ENCODE data around the gene MRPS5.
"Not testable (repeated sequence)": the region's sequence is repeated elsewhere in the genome, so short reads cannot be mapped to it uniquely, and the experiment has no call there.

MRPS5 gene

GRCh38 chr2:95044601-95045000 is 77.0 kb downstream of the MRPS5 start:
- DNase-seq: no peak

GRCh38 chr2:95043300-95044093 is 78.1 kb downstream of the MRPS5 start:
- no peak for DNase-seq

- DNase-seq: no peak
Observed at GRCh38 chr2:95042472-95043271, 78.9 kb downstream of the MRPS5 start.

GRCh38 chr2:95041824-95042442 is 79.7 kb downstream of the MRPS5 start:
- no peak for DNase-seq

GRCh38 chr2:95041060-95041823 is 80.4 kb downstream of the MRPS5 start:
- DNase-seq: no peak

- no peak for DNase-seq
Observed at GRCh38 chr2:95040426-95040825, 81.2 kb downstream of the MRPS5 start.

- DNase-seq: no peak
Observed at GRCh38 chr2:95039978-95040377, 81.6 kb downstream of the MRPS5 start.

GRCh38 chr2:95039363-95039762 is 82.2 kb downstream of the MRPS5 start:
- no peak for DNase-seq

- DNase-seq: no peak
Observed at GRCh38 chr2:95038635-95039298, 82.8 kb downstream of the MRPS5 start.

GRCh38 chr2:95037841-95038585 is 83.6 kb downstream of the MRPS5 start:
- DNase-seq: not testable (repeated sequence)

- DNase-seq: no peak
Observed at GRCh38 chr2:95037384-95037839, 84.2 kb downstream of the MRPS5 start.

GRCh38 chr2:95036596-95037383 is 84.8 kb downstream of the MRPS5 start:
- DNase-seq: no peak
